Measurements from ENCODE around the gene OSBP2.

OSBP2 gene

DNA sequence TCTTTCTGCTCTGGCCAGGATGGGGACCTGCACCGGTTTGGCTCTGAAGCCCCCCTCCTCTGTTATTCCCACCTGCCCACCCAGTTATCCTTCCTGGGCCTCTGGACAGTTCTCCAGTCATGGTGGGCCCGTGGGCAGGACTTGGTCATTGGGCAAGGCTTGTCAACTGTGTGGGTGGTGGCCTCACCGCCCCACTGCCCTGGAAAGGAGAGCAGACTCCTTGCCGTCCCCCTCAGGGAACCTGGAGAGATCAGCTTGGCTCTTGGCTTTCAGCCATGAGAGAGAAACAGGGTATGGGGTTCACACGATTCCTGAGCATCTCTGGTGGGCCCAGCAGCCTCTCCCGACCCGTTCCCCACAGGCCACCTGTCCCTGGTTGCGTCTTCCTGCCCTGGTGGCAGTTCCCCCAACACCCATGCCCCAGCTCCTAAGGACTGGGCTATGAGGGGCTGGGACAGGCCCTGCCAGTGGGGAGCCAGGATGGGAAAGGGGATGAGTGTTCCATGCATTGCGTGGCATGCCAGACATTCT is 181.6 kb downstream of the OSBP2 start:
- no peak overlapping the region for H3K4me3 ChIP-seq (ENCODE audit: low read length)
- no peak for DNase-seq (ENCODE audit: low read depth)
- TF ChIP-seq, protein P1, sequence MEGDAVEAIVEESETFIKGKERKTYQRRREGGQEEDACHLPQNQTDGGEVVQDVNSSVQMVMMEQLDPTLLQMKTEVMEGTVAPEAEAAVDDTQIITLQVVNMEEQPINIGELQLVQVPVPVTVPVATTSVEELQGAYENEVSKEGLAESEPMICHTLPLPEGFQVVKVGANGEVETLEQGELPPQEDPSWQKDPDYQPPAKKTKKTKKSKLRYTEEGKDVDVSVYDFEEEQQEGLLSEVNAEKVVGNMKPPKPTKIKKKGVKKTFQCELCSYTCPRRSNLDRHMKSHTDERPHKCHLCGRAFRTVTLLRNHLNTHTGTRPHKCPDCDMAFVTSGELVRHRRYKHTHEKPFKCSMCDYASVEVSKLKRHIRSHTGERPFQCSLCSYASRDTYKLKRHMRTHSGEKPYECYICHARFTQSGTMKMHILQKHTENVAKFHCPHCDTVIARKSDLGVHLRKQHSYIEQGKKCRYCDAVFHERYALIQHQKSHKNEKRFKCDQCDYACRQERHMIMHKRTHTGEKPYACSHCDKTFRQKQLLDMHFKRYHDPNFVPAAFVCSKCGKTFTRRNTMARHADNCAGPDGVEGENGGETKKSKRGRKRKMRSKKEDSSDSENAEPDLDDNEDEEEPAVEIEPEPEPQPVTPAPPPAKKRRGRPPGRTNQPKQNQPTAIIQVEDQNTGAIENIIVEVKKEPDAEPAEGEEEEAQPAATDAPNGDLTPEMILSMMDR (conservative IDR thresholded peaks at IDR 0.05; ENCODE audit: low read length) = no peak

DNA sequence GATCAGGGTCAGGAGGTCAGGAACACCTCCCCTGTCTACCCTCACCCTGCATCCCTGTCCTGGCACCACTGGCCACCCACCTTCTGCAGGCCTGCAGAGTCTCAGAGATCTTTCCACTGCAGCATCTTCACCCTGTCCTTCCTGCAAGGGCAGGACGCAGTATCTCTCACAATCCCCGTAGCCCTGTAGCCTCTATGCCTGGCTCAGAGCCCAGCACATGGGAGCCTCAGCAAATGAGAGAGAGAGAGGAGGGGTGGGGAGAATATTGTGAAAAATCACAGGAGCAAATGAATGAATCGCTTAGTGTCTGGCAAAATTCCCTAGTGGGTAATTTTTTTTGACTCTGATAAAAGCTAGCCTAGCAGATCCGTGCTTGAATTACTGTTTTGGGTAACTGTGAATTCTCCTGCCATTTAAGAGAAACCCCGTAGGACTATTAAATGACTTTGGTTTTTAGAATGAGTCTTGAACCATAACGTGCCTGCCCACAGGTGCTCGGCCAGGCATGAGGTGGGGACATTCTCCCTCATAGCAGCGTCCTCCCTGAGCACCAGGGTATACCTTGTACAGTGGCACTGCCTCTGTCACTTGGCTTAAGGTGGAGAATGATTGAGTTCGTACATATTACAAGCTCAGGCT is 182.4 kb downstream of the OSBP2 start:
- DNase-seq (ENCODE audit: low read depth) = peak; percentile 31

DNA sequence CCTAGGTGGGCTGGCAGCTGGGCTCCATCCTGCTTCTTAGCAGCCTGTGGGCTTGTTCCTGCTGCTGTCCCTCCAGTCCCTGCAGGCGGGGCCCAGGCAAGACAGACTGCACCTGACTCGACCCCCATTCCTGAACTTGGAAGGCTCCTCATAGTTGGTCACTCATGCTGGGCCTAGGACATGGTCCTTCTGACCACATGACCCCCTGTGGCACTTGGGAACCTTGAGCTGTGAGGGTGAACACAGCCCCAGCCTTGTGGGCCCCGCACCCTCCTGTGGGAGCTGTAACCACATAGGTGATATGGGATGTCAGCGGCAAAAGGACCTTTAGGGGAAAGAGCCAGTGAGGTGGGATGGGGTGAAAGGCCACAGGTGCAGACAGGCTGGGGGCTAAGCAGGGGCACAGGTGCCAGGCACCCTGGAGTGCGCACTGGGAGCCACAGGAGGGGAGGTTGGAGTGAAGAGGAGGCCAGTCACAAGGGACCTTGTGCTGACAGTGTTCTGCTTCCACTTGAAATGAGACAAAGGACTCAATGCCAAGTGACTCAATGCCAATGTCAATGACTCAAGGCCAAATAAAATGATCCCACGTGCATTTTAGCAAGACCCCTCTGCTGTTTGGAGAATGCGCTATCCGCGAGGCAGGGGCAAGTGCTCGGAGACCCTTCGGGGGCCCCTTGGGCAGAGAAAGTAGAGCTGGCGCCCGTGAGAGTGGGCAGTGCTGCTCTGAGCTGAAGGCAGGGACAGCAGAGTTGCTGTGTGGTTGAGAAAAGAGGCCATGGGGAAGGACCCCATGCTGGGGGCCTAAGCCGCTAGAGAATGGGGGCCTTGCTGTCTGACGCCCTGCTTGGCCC is 183.2 kb downstream of the OSBP2 start:
- TF ChIP-seq, protein P1 (conservative IDR thresholded peaks at IDR 0.05; ENCODE audit: low read length) = no peak
- no peak for DNase-seq (ENCODE audit: low read depth)
- no peak overlapping the region for H3K4me3 ChIP-seq (ENCODE audit: low read length)

More for the DNA sequence above, 182.4 kb downstream of the OSBP2 start:
- TF ChIP-seq, protein P1 (conservative IDR thresholded peaks at IDR 0.05; ENCODE audit: low read length) = no peak
- H3K4me3 ChIP-seq (ENCODE audit: low read length) = no peak overlapping the region

DNA sequence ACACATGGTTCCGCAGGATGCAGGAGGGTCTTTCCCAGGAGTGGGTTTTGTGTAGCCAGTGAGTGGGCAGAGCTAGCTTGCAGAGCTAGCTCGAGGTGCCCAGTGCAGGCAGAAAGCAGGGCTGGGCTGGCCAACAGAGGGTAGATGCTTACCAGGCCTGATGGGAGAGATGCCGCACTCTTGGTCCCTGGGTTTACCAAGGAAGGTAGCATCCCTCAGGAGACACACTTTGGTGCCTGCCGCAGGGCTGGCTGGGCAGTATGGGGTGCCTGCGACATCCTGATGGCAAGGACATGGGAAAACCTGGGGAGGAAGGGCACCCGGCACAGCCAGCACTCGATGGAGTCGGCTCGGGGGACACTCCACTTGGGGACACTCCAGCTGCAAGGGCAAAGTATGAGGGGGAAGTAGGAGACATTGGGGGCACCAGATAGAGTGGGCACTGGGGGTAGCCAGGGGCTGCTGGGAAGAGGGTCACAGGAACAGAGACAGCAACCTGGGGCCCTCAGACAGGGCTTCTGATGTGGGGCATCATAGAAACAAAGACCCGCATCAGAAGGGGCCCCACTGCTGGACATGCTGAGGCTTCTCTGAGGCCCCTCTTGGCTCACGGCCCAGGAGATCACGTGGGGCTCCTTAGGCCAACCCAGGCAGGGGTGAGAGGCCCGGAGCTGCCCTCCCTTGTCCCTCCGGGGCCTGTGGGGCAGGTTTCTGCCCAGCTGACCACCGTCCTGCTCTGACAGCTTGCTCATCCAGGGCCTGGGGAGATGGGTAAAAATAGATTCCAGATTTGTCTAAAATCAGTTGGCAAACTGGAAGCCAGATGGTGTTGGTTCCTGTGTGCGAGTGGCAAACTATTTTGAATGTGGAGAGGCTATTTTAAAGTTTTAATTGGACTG is 184.1 kb downstream of the OSBP2 start:
- no peak overlapping the region for H3K4me3 ChIP-seq (ENCODE audit: low read length)
- TF ChIP-seq, protein P1 (conservative IDR thresholded peaks at IDR 0.05; ENCODE audit: low read length) = no peak
- DNase-seq (ENCODE audit: low read depth) = no peak

DNA sequence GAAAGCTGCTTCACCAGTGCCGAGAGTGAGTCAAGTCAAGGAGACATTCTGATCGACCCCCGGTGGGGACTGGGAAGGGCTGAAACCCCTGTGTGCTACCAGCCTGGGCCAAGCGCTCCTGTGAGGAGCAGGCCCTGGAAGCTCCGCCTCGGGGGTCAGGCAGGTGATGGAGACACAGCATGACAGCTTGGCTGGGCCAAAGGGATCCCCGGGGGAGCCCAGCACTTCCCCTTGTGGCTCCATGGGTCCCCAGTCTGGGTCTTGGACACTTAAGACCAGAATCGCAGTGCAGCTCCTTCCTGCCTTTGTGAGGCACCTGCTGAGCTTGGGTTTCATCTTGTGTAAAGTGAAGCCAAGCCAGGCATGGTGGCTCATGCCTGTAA is 184.7 kb downstream of the OSBP2 start:
- TF ChIP-seq, protein P1 (conservative IDR thresholded peaks at IDR 0.05; ENCODE audit: low read length) = no peak
- no peak for DNase-seq (ENCODE audit: low read depth)

DNA sequence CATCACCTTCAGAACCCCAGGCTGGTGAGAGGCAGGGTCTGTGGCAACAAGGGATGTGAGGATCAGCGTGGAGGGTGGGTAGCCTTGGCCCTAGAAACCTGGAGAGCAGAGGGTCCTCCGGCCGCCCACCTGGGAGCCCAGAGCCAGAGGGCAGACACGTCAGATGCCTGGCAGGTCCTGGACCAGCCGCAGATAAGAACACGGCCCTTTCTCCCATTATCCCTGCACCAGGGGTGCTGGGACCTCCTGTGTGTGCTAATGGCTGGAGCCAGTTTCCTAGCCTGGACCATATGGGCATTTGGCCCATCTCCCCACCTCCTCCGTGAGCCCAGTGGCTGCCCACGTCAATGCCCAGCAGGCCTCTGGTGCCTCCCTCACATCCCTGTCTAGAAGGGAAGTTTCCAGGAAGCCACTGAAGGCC is 185.5 kb downstream of the OSBP2 start:
- TF ChIP-seq, protein P1 (conservative IDR thresholded peaks at IDR 0.05; ENCODE audit: low read length) = no peak
- H3K4me3 ChIP-seq (ENCODE audit: low read length) = no peak overlapping the region
- no peak for DNase-seq (ENCODE audit: low read depth)

More for the DNA sequence above, 184.7 kb downstream of the OSBP2 start:
- H3K4me3 ChIP-seq (ENCODE audit: low read length) = no peak overlapping the region
